ENCODE results near the gene RBFA. TPM values are rescaled to one million over a fixed set of nuclear protein-coding genes. Genes with fewer than 3 reads are reported as not detected.

RBFA gene
- total and polyA plus RNA-seq, 2 experiments from 2014 or later = 33.8 to 43.3 TPM

- Histone ChIP-seq H3K9me2 (ENCODE audit: insufficient read depth) (no peaks in the 10 kb centered on the region), H3K4me1 (ENCODE audit: insufficient read depth) (no peaks in the 10 kb centered on the region), H3K27me3 (ENCODE audit: insufficient read depth) (no peaks in the 10 kb centered on the region), H4K20me1 (replicated peaks; ENCODE audit: insufficient read depth) (peaks cover 6% of the 10 kb centered on the region; the same call in 1 of the 2 replicates), H2AFZ (no peak overlapping the region), H3K79me2 (replicated peaks; ENCODE audit: insufficient read depth) (peaks cover 24% of the 10 kb centered on the region), H3K27ac (ENCODE audit: low read depth) (no peak overlapping the region), H3K4me2 (no peak overlapping the region), H3K36me3 (ENCODE audit: insufficient read depth) (no peaks in the 10 kb centered on the region), H3F3A (replicated peaks; ENCODE audit: low read depth) (no peaks in the 10 kb centered on the region), H3K4me3 (no peak overlapping the region)
- ATAC-seq (no peak), DNase-seq (ENCODE audit: low spot score) (no peak)
- H3K4me3 Mint-ChIP-seq = no peak overlapping the region
- TF ChIP-seq, protein P1, sequence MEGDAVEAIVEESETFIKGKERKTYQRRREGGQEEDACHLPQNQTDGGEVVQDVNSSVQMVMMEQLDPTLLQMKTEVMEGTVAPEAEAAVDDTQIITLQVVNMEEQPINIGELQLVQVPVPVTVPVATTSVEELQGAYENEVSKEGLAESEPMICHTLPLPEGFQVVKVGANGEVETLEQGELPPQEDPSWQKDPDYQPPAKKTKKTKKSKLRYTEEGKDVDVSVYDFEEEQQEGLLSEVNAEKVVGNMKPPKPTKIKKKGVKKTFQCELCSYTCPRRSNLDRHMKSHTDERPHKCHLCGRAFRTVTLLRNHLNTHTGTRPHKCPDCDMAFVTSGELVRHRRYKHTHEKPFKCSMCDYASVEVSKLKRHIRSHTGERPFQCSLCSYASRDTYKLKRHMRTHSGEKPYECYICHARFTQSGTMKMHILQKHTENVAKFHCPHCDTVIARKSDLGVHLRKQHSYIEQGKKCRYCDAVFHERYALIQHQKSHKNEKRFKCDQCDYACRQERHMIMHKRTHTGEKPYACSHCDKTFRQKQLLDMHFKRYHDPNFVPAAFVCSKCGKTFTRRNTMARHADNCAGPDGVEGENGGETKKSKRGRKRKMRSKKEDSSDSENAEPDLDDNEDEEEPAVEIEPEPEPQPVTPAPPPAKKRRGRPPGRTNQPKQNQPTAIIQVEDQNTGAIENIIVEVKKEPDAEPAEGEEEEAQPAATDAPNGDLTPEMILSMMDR (conservative IDR thresholded peaks at IDR 0.05; ENCODE audit: low read depth in 2 of 2) = no peak
- no peak for TF ChIP-seq POLR2AphosphoS5 (IDR thresholded peaks at IDR 0.05; ENCODE audit: low read depth)
- TF ChIP-seq STAT1 (IDR thresholded peaks at IDR 0.05; ENCODE audit: unreplicated experiment) = no peak
- peaks cover 74% of the 10 kb centered on the region for H3K36me3 Mint-ChIP-seq (ENCODE audit: low read depth)
- no peaks in the 10 kb centered on the region for H3K4me1 Mint-ChIP-seq
- 0 out of 3 replicates have a peak, but pooled peaks cover under 1% of the 10 kb centered on the region for H3K9me3 Mint-ChIP-seq
- H3K27ac Mint-ChIP-seq = no peak overlapping the region
- peaks cover 5% of the 10 kb centered on the region for H3K27me3 Mint-ChIP-seq (ENCODE audit: insufficient read depth, low read depth, poor library complexity)
These were observed 8.6 kb downstream of the RBFA start for GRCh38 chr18:80042785-80043184.

DNA sequence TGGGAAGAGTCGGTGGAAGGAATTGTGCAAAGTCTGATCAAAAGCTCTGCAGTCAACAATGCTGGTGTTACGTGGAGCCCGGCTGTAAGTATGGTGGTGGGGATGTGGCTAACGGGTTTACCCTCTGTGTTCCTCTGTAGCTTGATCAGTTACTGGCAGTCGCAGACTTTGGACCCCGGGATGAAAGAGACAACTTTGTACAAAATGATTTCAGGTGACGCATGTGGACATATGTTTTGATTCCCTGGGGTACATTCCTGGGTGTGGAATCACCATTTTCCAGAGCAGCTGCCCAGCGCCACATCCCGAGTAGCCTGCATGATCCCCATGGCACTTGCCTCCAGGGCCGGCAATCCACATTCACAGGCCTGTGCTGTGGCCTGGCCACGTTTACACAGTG lies 9.8 kb downstream of the RBFA start:
- H3K36me3 ChIP-seq (ENCODE audit: insufficient read depth) = no peaks in the 10 kb centered on the region
- H3K27me3 Mint-ChIP-seq (ENCODE audit: insufficient read depth, low read depth, poor library complexity) = peaks cover 5% of the 10 kb centered on the region
- no peaks in the 10 kb centered on the region for H3K4me1 Mint-ChIP-seq
- H3K9me3 Mint-ChIP-seq = peaks cover 11% of the 10 kb centered on the region
- peaks cover 15% of the 10 kb centered on the region for H3K79me2 ChIP-seq (replicated peaks; ENCODE audit: insufficient read depth)
- H2AFZ ChIP-seq = no peak overlapping the region
- no peaks in the 10 kb centered on the region for H3F3A ChIP-seq (replicated peaks; ENCODE audit: low read depth)
- no peak for ATAC-seq
- H3K36me3 Mint-ChIP-seq (ENCODE audit: low read depth) = peaks cover 76% of the 10 kb centered on the region
- H3K27ac ChIP-seq (ENCODE audit: low read depth) = no peak overlapping the region
- DNase-seq (ENCODE audit: low spot score) = no peak
- no peak overlapping the region for H3K4me3 ChIP-seq
- H3K27ac Mint-ChIP-seq = no peak overlapping the region
- no peaks in the 10 kb centered on the region for H3K9me2 ChIP-seq (ENCODE audit: insufficient read depth)
- H3K4me1 ChIP-seq (ENCODE audit: insufficient read depth) = no peaks in the 10 kb centered on the region
- no peak overlapping the region for H3K4me2 ChIP-seq
- 0 out of 2 replicates have a peak, but pooled peaks cover 5% of the 10 kb centered on the region for H4K20me1 ChIP-seq (replicated peaks; ENCODE audit: insufficient read depth)
- H3K4me3 Mint-ChIP-seq = no peak overlapping the region
- no peaks in the 10 kb centered on the region for H3K27me3 ChIP-seq (ENCODE audit: insufficient read depth)
- TF ChIP-seq ZNF331 (CRISPR knock-in tag; IDR thresholded peaks at IDR 0.05; ENCODE audit: low read depth) (no peak), EZH2 (IDR thresholded peaks at IDR 0.05; ENCODE audit: low read depth, unreplicated experiment) (no peak), CREB1 (CRISPR knock-in tag; IDR thresholded peaks at IDR 0.05; ENCODE audit: low read depth) (no peak), POLR2AphosphoS5 (IDR thresholded peaks at IDR 0.05; ENCODE audit: low read depth) (no peak), REST (IDR thresholded peaks at IDR 0.05; ENCODE audit: unreplicated experiment) (no peak), ETS1 (IDR thresholded peaks at IDR 0.05) (no peak), ZNF462 (CRISPR knock-in tag; IDR thresholded peaks at IDR 0.05) (no peak), STAT1 (IDR thresholded peaks at IDR 0.05; ENCODE audit: unreplicated experiment) (no peak)
